Measurements from ENCODE around the gene F2. TPM values are rescaled to one million over a fixed set of nuclear protein-coding genes. Genes with fewer than 3 reads are reported as not detected.

Gene F2
- total RNA-seq, 4 donors from 2014 or later, result 0.41 to 0.48 TPM; not detected in 2

DNA sequence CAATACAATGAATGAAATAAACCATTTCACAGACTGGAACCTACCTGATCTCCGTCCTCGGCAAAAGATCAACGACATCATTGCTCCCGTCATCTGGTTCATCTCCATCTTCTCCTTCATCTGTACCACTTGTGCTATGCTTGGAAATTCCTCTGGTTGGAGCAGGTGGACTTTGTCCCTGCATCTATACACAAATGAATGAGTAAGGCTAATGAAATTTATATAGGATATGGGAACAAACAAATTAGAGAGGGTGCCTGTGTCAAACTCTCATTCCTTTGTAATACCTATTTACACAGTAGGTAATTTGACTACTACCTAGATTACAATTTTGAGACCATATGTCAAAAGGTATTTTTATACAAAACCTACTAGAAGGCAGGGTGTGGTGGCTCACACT is 59.4 kb downstream of the F2 start:
- DNase-seq, result no peak
- Histone ChIP-seq H3K9me3 (no peaks in the 10 kb centered on the region), H3K4me1 (no peaks in the 10 kb centered on the region), H3K27me3 (no peaks in the 10 kb centered on the region), H3K36me3 (peaks cover 0 to 61% (median 28%) of the 10 kb centered on the region in 4 donors), H3K4me3 (no peak overlapping the region), H3K27ac (no peak overlapping the region)
- intact Hi-C loops (cut with DNase I; ENCODE audit: low total_unique reads) (no loop called here), in situ Hi-C loops (cut with MboI; ENCODE audit: low pct_ligation_motif_present in 1 of 4, low pct_unique_long_range_greater_than_20kb in 1 of 4, low sequenced_read_pairs in 3 of 4) (no loop called here)
- WGBS, 2 donors (ENCODE audit: low coverage in 1 of 2), result 96 to 97% methylated on average over 4 of the region's 4 CpGs
- TF ChIP-seq POLR2A (IDR thresholded peaks at IDR 0.05), result no peak
- TF ChIP-seq, protein P1, sequence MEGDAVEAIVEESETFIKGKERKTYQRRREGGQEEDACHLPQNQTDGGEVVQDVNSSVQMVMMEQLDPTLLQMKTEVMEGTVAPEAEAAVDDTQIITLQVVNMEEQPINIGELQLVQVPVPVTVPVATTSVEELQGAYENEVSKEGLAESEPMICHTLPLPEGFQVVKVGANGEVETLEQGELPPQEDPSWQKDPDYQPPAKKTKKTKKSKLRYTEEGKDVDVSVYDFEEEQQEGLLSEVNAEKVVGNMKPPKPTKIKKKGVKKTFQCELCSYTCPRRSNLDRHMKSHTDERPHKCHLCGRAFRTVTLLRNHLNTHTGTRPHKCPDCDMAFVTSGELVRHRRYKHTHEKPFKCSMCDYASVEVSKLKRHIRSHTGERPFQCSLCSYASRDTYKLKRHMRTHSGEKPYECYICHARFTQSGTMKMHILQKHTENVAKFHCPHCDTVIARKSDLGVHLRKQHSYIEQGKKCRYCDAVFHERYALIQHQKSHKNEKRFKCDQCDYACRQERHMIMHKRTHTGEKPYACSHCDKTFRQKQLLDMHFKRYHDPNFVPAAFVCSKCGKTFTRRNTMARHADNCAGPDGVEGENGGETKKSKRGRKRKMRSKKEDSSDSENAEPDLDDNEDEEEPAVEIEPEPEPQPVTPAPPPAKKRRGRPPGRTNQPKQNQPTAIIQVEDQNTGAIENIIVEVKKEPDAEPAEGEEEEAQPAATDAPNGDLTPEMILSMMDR (IDR thresholded peaks at IDR 0.05), result no peak
- no peak for TF ChIP-seq EP300 (IDR thresholded peaks at IDR 0.05; ENCODE audit: low read depth)
- TF ChIP-seq POLR2AphosphoS5 (IDR thresholded peaks at IDR 0.05), result no peak

Small RNAs within 50 kb of the gene (small RNA-seq; reads per million reads assigned to genes)
- 0 to 0.14 (median 0) reads per million in 4 donors for gene MIR5582
- 0 reads per million in 4 donors for gene RF00573
- gene SNORD67, result 54.2 to 129 (median 69.3) reads per million in 4 donors

Other genes with a start within 250 kb of the F2 start
- gene AMBRA1, start 125.2 kb upstream of the F2 start, total RNA-seq, result 10 to 100 TPM; 43.4 to 48.9 (median 46.3) TPM
- 1 to 10 TPM in 3 of 4 donors, not detected in 1; 3.1 to 4.8 (median 3.4) TPM for gene HARBI1, start 102.0 kb upstream of the F2 start, total RNA-seq
- 100 to 1,000 TPM in 2 of 4 donors, 10 to 100 TPM in 2; 40.8 to 128 (median 112) TPM for gene ATG13, start 101.7 kb upstream of the F2 start, total RNA-seq
- 10 to 100 TPM; 48.6 to 69.5 (median 50.9) TPM for gene ARHGAP1, start 18.6 kb upstream of the F2 start, total RNA-seq
- 10 to 100 TPM in 2 of 4 donors, 1 to 10 TPM in 2; 6.0 to 19.3 (median 10.0) TPM for gene ZNF408, start 18.2 kb upstream of the F2 start, total RNA-seq
- gene CKAP5, start 127.1 kb downstream of the F2 start, total RNA-seq, result 10 to 100 TPM in 3 of 4 donors, 1 to 10 TPM in 1; 9.7 to 32.2 (median 28.1) TPM
- gene LRP4, start 199.3 kb downstream of the F2 start, total RNA-seq, result 10 to 100 TPM in 3 of 4 donors, 1 to 10 TPM in 1; 7.9 to 52.4 (median 16.2) TPM
- gene CSTPP1, start 217.5 kb downstream of the F2 start, total RNA-seq, result 10 to 100 TPM; 18.3 to 27.0 (median 24.6) TPM

Measured in transverse colon (tissue), 4 donors.